Breast epithelium (tissue), 4 donors: ENCODE results near the gene DDX31. TPM values are rescaled to one million over a fixed set of nuclear protein-coding genes. Genes with fewer than 3 reads are reported as not detected.

Source experiments
- DNase-seq, 2 donors: peaks; one replicate each; pipeline ENCODE4 v3.0.0-alpha.2; 2019; ENCODE audit warnings: low spot score in 2 of 2
- H3K27ac ChIP-seq, 2 donors: fragments of 200-600 bp; sonication (generic) in 1 of 2; one replicate each; pipeline ENCODE4 v1.5.1; 2016 to 2019; ENCODE audit warnings: mild to moderate bottlenecking in 1 of 2
- H3K27me3 ChIP-seq, 2 donors: fragments of 200-600 bp; sonication (generic) in 1 of 2; one replicate each; pipeline versions ENCODE4 v1.5.1 to v1.6.0; 2017 to 2019; ENCODE audit warnings: control low read depth in 1 of 2, mild to moderate bottlenecking in 1 of 2
- H3K36me3 ChIP-seq: fragments of 200-600 bp; one replicate; pipeline ENCODE4 v1.5.1; 2019
- H3K4me1 ChIP-seq, 2 donors: fragments of 200-600 bp; sonication (generic); one replicate each; pipeline ENCODE4 v1.5.1; 2016 to 2019; ENCODE audit warnings: control low read depth in 1 of 2
- H3K4me3 ChIP-seq, 3 donors: fragments of 200-600 bp; sonication (generic); 1 replicate in 2 of 3; 2 replicates in 1 of 3; pipeline ENCODE4 v1.5.1; 2016 to 2019; ENCODE audit warnings: mild to moderate bottlenecking in 3 of 3, moderate library complexity in 2 of 3
- H3K9me3 ChIP-seq, 2 donors: fragments of 200-600 bp; sonication (generic) in 1 of 2; one replicate each; pipeline ENCODE4 v1.5.1; 2016 to 2019; ENCODE audit warnings: control low read depth in 1 of 2
- POLR2A ChIP-seq: fragments of 450-650 bp; IDR thresholded peaks from one replicate; pipeline ENCODE4 v1.6.1; 2016; ENCODE audit warnings: antibody characterized with exemption, mild to moderate bottlenecking, moderate library complexity
- POLR2AphosphoS5 ChIP-seq, 3 donors: sonication (generic); formaldehyde crosslinking; IDR thresholded peaks; one replicate each; pipeline ENCODE4 v1.6.1; 2017; ENCODE audit warnings: antibody characterized with exemption in 3 of 3
- intact Hi-C: fragments of 100-400 bp; cut with DNase I; formaldehyde crosslinking; loops from one replicate; pipeline ENCODE4 v1.15.1; 2023; ENCODE audit warnings: low total_unique reads
- total RNA-seq, 3 donors: library from RNA; depleted of rRNA; stranded (reverse); fragments of >200 nt; gene quantifications; one replicate each; pipeline ENCODE4 v1.1.0, GENCODE V29; 2016
- TF ChIP-seq, protein P1 (sequence below), 3 donors: fragments of 450-650 bp; IDR thresholded peaks; one replicate each; pipeline ENCODE4 v1.5.1; 2016 to 2017; ENCODE audit warnings: antibody characterized with exemption in 3 of 3, mild to moderate bottlenecking in 3 of 3, moderate library complexity in 3 of 3

DDX31 gene
- total RNA-seq, 3 donors from 2014 or later, result 10.2 to 23.6 (median 19.0) TPM

GRCh38 chr9:132555528-132555927 is 114.3 kb downstream of the DDX31 start:
- Histone ChIP-seq H3K36me3 (no peaks in the 10 kb centered on the region), H3K4me1 (no peaks in the 10 kb centered on the region), H3K4me3 (no peak overlapping the region), H3K27ac (no peak overlapping the region), H3K9me3 (no peaks in the 10 kb centered on the region), H3K27me3 (peaks cover 0 to 13% of the 10 kb centered on the region in 2 donors)
- DNase-seq, result no peak
- intact Hi-C loops, result no loop called here
- no peak for TF ChIP-seq POLR2A

GRCh38 chr9:132554755-132555154 is 115.0 kb downstream of the DDX31 start:
- DNase-seq, result no peak
- Histone ChIP-seq H3K4me1 (no peaks in the 10 kb centered on the region), H3K27ac (no peak overlapping the region), H3K4me3 (no peak overlapping the region), H3K27me3 (peaks cover 0 to 13% of the 10 kb centered on the region in 2 donors), H3K36me3 (no peaks in the 10 kb centered on the region), H3K9me3 (no peaks in the 10 kb centered on the region)
- TF ChIP-seq POLR2AphosphoS5 (IDR thresholded peaks at IDR 0.05) (no peak), POLR2A (no peak)
- TF ChIP-seq, protein P1, sequence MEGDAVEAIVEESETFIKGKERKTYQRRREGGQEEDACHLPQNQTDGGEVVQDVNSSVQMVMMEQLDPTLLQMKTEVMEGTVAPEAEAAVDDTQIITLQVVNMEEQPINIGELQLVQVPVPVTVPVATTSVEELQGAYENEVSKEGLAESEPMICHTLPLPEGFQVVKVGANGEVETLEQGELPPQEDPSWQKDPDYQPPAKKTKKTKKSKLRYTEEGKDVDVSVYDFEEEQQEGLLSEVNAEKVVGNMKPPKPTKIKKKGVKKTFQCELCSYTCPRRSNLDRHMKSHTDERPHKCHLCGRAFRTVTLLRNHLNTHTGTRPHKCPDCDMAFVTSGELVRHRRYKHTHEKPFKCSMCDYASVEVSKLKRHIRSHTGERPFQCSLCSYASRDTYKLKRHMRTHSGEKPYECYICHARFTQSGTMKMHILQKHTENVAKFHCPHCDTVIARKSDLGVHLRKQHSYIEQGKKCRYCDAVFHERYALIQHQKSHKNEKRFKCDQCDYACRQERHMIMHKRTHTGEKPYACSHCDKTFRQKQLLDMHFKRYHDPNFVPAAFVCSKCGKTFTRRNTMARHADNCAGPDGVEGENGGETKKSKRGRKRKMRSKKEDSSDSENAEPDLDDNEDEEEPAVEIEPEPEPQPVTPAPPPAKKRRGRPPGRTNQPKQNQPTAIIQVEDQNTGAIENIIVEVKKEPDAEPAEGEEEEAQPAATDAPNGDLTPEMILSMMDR (IDR thresholded peaks at IDR 0.05), result no peak
- intact Hi-C loops, result loop anchor here (5.0 kb wide), 1 partner anchor 767 kb away; no protein-coding TSS in a partner anchor

GRCh38 chr9:132552041-132552440 is 117.7 kb downstream of the DDX31 start:
- no peak for DNase-seq
- no peak overlapping the region for H3K27ac ChIP-seq
- intact Hi-C loops, result loop anchor here (5.0 kb wide), 1 partner anchor 765 kb away; no protein-coding TSS in a partner anchor
- no peaks in the 10 kb centered on the region for H3K9me3 ChIP-seq
- H3K27me3 ChIP-seq, result peaks cover 0 to 13% of the 10 kb centered on the region in 2 donors
- no peaks in the 10 kb centered on the region for H3K36me3 ChIP-seq
- TF ChIP-seq, protein P1 (IDR thresholded peaks at IDR 0.05), result no peak
- H3K4me3 ChIP-seq, result no peak overlapping the region
- H3K4me1 ChIP-seq, result no peaks in the 10 kb centered on the region

DNA sequence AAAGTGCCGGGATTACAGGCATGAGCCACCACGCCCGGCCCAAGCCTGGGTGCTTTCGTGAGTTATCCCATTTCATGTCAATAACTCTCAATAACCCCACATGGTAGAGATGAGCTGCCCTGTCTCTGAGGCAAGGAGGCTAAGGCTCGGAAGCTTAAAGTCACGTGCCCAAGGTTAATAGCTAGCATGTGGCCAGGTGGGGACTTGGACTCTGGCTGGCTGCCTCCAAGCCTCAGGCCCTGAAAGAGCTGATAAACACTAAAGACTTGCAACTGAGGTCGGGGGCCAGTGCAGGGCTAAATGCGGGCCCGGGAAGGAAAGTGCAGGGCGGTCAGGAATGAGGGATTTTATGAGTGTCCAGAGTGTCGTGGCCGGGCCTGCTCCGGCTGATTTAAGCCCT is 118.2 kb downstream of the DDX31 start:
- intact Hi-C loops, result loop anchor here (2.0 to 5.0 kb wide), 2 partner anchors 65 to 764 kb away; no protein-coding TSS in a partner anchor
- Histone ChIP-seq H3K36me3 (no peaks in the 10 kb centered on the region), H3K4me3 (no peak overlapping the region), H3K4me1 (no peaks in the 10 kb centered on the region), H3K9me3 (no peaks in the 10 kb centered on the region), H3K27me3 (peaks cover 0 to 13% of the 10 kb centered on the region in 2 donors), H3K27ac (no peak overlapping the region)
- no peak for TF ChIP-seq POLR2A
- TF ChIP-seq POLR2AphosphoS5 (IDR thresholded peaks at IDR 0.05), result no peak
- TF ChIP-seq, protein P1 (IDR thresholded peaks at IDR 0.05), result no peak
- no peak for DNase-seq

DNA sequence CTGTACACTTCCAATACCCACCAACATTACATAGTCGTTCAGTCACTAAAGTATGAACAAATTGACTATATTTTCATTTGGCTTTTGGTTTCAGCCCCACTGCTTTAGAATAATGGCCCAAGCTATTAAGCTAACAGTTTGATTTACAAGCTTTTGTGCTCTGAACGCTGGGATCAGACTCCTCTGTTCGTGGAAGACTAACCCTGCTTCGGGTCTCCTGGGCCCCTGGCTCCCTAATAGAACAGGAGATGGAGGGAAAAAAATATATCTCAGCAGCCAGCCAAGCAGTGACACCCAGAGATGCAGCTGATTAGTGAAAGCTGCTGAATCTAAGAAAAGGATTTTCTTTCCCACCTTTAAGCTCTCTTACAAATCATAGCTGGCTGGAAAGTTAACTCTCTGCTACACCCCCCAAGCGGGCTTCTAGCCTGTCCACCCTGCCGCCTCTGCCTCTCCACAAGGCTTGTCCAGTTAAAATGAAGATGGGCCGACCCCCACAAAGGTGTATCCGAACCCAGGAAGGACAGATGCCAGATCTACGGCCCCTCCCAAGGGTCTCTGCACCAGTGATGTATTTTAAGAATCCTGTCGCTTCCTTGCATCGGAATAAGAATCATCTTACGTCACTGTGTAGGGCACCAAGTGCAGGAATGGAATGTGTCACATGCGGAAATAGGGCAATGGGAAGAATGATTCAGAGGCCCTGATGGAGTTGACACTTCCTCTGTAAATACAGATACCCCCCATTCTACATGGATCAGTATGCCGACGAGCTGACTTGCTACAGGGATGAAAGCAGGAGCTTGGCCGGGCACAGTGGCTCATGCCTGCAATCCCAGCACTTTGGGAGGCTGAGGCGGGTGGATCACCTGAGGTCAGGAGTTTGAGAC is 120.8 kb downstream of the DDX31 start:
- no peaks in the 10 kb centered on the region for H3K9me3 ChIP-seq
- H3K4me1 ChIP-seq, result no peaks in the 10 kb centered on the region
- H3K27me3 ChIP-seq, result peaks cover 0 to 7% of the 10 kb centered on the region in 2 donors
- intact Hi-C loops, result no loop called here
- no peak overlapping the region for H3K27ac ChIP-seq
- TF ChIP-seq POLR2AphosphoS5 (IDR thresholded peaks at IDR 0.05) (no peak), POLR2A (no peak)
- TF ChIP-seq, protein P1 (IDR thresholded peaks at IDR 0.05), result no peak
- no peak overlapping the region for H3K4me3 ChIP-seq
- no peaks in the 10 kb centered on the region for H3K36me3 ChIP-seq
- DNase-seq, result no peak
